GM23338 (cell line): ENCODE measurements around the gene DGCR8. TPM values are rescaled to one million over a fixed set of nuclear protein-coding genes. Genes with fewer than 3 reads are reported as not detected.

Experiments
- ATAC-seq: fragments of 200-7000 bp; cut with Tn5 transposase; 3 replicates; pipeline ENCODE4 v1.9.1; 2020
- DNase-seq: peaks from one replicate; pipeline ENCODE4 v3.0.0-alpha.2; 2015; ENCODE audit warnings: low spot score
- H2AFZ ChIP-seq: fragments of 200-600 bp; sonication (generic); 2 replicates; pipeline ENCODE4 v1.8.0; 2016; ENCODE audit warnings: antibody characterized with exemption, mild to moderate bottlenecking, moderate library complexity
- H3F3A ChIP-seq: fragments of 200-600 bp; sonication (generic); replicated peaks from 2 replicates; pipeline ENCODE4 v1.8.0; 2017; ENCODE audit warnings: antibody characterized with exemption, mixed run types, low read depth
- H3K27ac ChIP-seq: fragments of 200-600 bp; sonication (generic); 2 replicates; pipeline ENCODE4 v1.6.1; 2016; ENCODE audit warnings: low read depth
- H3K27me3 ChIP-seq: fragments of 200-600 bp; sonication (generic); 2 replicates; pipeline ENCODE4 v1.8.0; 2016; ENCODE audit warnings: mild to moderate bottlenecking, mixed run types, moderate library complexity; ENCODE audit not compliant: insufficient read depth
- H3K36me3 ChIP-seq: fragments of 200-600 bp; sonication (generic); 2 replicates; pipeline ENCODE4 v1.8.0; 2016; ENCODE audit warnings: mild to moderate bottlenecking; ENCODE audit not compliant: insufficient read depth
- H3K4me1 ChIP-seq: fragments of 200-600 bp; sonication (generic); 2 replicates; pipeline ENCODE4 v1.8.0; 2016; ENCODE audit warnings: mild to moderate bottlenecking, moderate library complexity; ENCODE audit not compliant: insufficient read depth
- H3K4me2 ChIP-seq: fragments of 200-600 bp; sonication (generic); 2 replicates; pipeline ENCODE4 v1.7.1; 2017; ENCODE audit warnings: mixed run types
- H3K4me3 ChIP-seq: fragments of 200-600 bp; sonication (generic); 2 replicates; pipeline ENCODE4 v1.6.1; 2016; ENCODE audit warnings: mixed run types
- H3K79me2 ChIP-seq: fragments of 200-600 bp; sonication (generic); replicated peaks from 2 replicates; pipeline ENCODE4 v1.8.0; 2017; ENCODE audit warnings: mild to moderate bottlenecking; ENCODE audit not compliant: insufficient read depth
- H3K9me2 ChIP-seq: fragments of 200-600 bp; sonication (generic); 2 replicates; pipeline ENCODE4 v1.8.0; 2017; ENCODE audit not compliant: insufficient read depth
- H4K20me1 ChIP-seq: fragments of 200-600 bp; sonication (generic); replicated peaks from 2 replicates; pipeline ENCODE4 v1.8.0; 2017; ENCODE audit warnings: mild to moderate bottlenecking; ENCODE audit not compliant: insufficient read depth
- H3K27ac Mint-ChIP-seq: 2 replicates; pipeline ENCODE4 v1.8.0; 2020; ENCODE audit warnings: inconsistent platforms, mild to moderate bottlenecking, moderate library complexity, mixed read lengths
- H3K27me3 Mint-ChIP-seq: 3 replicates; pipeline ENCODE4 v1.8.0; 2022; ENCODE audit warnings: low read depth, mild to moderate bottlenecking, moderate library complexity, mixed read lengths, inconsistent platforms; ENCODE audit not compliant: insufficient read depth, poor library complexity
- H3K36me3 Mint-ChIP-seq: 3 replicates; pipeline ENCODE4 v1.8.0; 2021; ENCODE audit warnings: low read depth, mild to moderate bottlenecking, inconsistent platforms, moderate library complexity, mixed read lengths
- H3K4me1 Mint-ChIP-seq: 3 replicates; pipeline ENCODE4 v1.8.0; 2020; ENCODE audit warnings: mild to moderate bottlenecking, inconsistent platforms, mixed read lengths
- H3K4me3 Mint-ChIP-seq: 3 replicates; pipeline ENCODE4 v1.8.0; 2021; ENCODE audit warnings: moderate library complexity, mild to moderate bottlenecking, inconsistent platforms, mixed read lengths
- H3K9me3 Mint-ChIP-seq: 3 replicates; pipeline ENCODE4 v1.8.0; 2020; ENCODE audit warnings: moderate library complexity, mild to moderate bottlenecking, inconsistent platforms, mixed read lengths
- NANOG ChIP-seq: IDR thresholded peaks from 2 replicates; pipeline ENCODE4 v1.6.1; 2016; ENCODE audit warnings: antibody characterized with exemption, borderline replicate concordance
- POLR2AphosphoS5 ChIP-seq: IDR thresholded peaks from 2 replicates; pipeline ENCODE4 v1.6.1; 2016; ENCODE audit warnings: antibody characterized with exemption, low read depth
- ZNF114 ChIP-seq: fragments of 250-450 bp; sonication (Bioruptor Pico); IDR thresholded peaks from 2 replicates; pipeline ENCODE4 v1.5.0; 2020; ENCODE audit warnings: mild to moderate bottlenecking, moderate library complexity
- ZNF331 ChIP-seq: fragments of 250-450 bp; sonication (Bioruptor Pico); IDR thresholded peaks from 2 replicates; pipeline ENCODE4 v1.5.0; 2020; ENCODE audit warnings: low read depth, mild to moderate bottlenecking, moderate library complexity
- polyA plus RNA-seq: library from polyadenylated mRNA; unstranded; fragments of >200 nt; fragmentation: Nextera tagmentation; extraction: Ambion mirVana; gene quantifications from 2 replicates; pipeline ENCODE4 v1.2.1, GENCODE V29; 2016
- total RNA-seq: library from RNA; depleted of rRNA; stranded (reverse); fragments of >200 nt; shearing (Covaris generic); gene quantifications from 2 replicates; pipeline ENCODE4 v1.2.3, GENCODE V29; 2014
- TF ChIP-seq, protein P1 (sequence below): fragments of 250-450 bp; sonication (Bioruptor Pico); IDR thresholded peaks from 2 replicates; pipeline ENCODE4 v1.5.0; 2020; ENCODE audit warnings: mild to moderate bottlenecking, moderate library complexity

Gene DGCR8
- total and polyA plus RNA-seq, 2 experiments from 2014 or later = 12.2 to 48.9 TPM

DNA sequence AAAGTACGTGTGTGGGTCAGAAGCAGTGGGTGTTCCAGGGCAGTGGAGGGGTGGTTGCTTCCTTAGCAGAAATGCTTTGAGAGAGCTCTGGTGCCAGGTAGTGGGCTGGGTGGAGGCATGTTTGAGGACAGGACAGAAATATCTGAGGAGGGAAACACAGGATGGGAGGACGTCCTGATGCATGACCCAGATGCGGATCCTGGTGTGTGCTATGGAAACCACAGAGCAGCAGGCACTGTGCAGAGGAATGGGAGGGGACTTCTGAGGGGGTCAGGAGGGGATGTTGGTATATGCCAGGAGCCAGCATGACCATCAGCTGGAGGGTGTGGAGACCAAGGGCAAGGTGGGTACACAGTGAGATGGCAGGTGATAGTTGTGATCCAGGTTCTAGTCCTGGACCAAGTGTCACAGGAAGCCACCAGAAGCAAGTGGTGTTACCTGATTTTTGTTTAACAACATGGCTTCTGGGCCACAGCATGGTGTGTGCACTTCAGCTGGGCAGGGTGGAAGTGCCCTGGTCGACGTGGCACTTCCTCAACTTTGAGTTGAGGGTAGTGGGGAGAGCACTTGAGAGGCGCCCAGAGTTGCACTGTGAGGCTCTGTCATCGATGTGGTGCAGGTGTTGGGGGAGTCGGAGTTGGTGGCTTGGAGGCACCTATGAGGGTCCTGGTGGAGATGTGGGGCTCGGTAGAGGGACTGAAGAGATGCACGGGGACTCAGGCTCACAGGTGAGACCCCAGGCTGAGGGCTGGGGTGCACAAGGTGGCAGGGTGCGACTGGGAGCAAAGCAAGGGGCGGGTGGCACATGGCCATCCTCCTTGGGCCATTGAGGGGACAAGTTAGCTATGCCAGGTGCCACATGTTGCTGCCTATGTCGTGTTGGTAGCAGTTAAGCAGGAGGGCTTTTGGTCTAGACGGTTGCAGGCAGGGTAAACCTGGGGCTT, 7.5 kb downstream of the DGCR8 start:
- H2AFZ ChIP-seq = no peak overlapping the region
- H3K79me2 ChIP-seq = peaks cover 63% of the 10 kb centered on the region
- peaks cover 36% of the 10 kb centered on the region for H3F3A ChIP-seq
- no peak overlapping the region for H3K27ac Mint-ChIP-seq
- ATAC-seq (no peak), DNase-seq (no peak)
- H3K36me3 ChIP-seq = peaks cover 45% of the 10 kb centered on the region
- peaks cover 9% of the 10 kb centered on the region; the same call in 1 of the 2 replicates for H3K4me1 ChIP-seq
- H3K27ac ChIP-seq = no peak overlapping the region
- peaks cover 83% of the 10 kb centered on the region for H3K36me3 Mint-ChIP-seq
- TF ChIP-seq, protein P1, sequence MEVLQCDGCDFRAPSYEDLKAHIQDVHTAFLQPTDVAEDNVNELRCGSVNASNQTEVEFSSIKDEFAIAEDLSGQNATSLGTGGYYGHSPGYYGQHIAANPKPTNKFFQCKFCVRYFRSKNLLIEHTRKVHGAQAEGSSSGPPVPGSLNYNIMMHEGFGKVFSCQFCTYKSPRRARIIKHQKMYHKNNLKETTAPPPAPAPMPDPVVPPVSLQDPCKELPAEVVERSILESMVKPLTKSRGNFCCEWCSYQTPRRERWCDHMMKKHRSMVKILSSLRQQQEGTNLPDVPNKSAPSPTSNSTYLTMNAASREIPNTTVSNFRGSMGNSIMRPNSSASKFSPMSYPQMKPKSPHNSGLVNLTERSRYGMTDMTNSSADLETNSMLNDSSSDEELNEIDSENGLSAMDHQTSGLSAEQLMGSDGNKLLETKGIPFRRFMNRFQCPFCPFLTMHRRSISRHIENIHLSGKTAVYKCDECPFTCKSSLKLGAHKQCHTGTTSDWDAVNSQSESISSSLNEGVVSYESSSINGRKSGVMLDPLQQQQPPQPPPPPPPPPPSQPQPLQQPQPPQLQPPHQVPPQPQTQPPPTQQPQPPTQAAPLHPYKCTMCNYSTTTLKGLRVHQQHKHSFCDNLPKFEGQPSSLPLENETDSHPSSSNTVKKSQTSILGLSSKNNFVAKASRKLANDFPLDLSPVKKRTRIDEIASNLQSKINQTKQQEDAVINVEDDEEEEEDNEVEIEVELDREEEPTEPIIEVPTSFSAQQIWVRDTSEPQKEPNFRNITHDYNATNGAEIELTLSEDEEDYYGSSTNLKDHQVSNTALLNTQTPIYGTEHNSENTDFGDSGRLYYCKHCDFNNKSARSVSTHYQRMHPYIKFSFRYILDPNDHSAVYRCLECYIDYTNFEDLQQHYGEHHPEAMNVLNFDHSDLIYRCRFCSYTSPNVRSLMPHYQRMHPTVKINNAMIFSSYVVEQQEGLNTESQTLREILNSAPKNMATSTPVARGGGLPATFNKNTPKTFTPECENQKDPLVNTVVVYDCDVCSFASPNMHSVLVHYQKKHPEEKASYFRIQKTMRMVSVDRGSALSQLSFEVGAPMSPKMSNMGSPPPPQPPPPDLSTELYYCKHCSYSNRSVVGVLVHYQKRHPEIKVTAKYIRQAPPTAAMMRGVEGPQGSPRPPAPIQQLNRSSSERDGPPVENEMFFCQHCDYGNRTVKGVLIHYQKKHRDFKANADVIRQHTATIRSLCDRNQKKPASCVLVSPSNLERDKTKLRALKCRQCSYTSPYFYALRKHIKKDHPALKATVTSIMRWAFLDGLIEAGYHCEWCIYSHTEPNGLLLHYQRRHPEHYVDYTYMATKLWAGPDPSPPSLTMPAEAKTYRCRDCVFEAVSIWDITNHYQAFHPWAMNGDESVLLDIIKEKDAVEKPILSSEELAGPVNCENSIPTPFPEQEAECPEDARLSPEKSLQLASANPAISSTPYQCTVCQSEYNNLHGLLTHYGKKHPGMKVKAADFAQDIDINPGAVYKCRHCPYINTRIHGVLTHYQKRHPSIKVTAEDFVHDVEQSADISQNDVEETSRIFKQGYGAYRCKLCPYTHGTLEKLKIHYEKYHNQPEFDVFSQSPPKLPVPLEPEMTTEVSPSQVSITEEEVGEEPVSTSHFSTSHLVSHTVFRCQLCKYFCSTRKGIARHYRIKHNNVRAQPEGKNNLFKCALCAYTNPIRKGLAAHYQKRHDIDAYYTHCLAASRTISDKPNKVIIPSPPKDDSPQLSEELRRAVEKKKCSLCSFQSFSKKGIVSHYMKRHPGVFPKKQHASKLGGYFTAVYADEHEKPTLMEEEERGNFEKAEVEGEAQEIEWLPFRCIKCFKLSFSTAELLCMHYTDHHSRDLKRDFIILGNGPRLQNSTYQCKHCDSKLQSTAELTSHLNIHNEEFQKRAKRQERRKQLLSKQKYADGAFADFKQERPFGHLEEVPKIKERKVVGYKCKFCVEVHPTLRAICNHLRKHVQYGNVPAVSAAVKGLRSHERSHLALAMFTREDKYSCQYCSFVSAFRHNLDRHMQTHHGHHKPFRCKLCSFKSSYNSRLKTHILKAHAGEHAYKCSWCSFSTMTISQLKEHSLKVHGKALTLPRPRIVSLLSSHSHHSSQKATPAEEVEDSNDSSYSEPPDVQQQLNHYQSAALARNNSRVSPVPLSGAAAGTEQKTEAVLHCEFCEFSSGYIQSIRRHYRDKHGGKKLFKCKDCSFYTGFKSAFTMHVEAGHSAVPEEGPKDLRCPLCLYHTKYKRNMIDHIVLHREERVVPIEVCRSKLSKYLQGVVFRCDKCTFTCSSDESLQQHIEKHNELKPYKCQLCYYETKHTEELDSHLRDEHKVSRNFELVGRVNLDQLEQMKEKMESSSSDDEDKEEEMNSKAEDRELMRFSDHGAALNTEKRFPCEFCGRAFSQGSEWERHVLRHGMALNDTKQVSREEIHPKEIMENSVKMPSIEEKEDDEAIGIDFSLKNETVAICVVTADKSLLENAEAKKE (CRISPR knock-in tag) = no peak
- no peak overlapping the region for H3K4me3 ChIP-seq
- H3K27me3 ChIP-seq = no peaks in the 10 kb centered on the region
- peaks cover 23% of the 10 kb centered on the region for H3K27me3 Mint-ChIP-seq
- no peaks in the 10 kb centered on the region for H3K9me3 Mint-ChIP-seq
- no peaks in the 10 kb centered on the region for H3K9me2 ChIP-seq
- peaks cover 56% of the 10 kb centered on the region for H4K20me1 ChIP-seq
- no peak overlapping the region for H3K4me3 Mint-ChIP-seq
- H3K4me2 ChIP-seq = no peak overlapping the region
- peaks cover 28% of the 10 kb centered on the region for H3K4me1 Mint-ChIP-seq

DNA sequence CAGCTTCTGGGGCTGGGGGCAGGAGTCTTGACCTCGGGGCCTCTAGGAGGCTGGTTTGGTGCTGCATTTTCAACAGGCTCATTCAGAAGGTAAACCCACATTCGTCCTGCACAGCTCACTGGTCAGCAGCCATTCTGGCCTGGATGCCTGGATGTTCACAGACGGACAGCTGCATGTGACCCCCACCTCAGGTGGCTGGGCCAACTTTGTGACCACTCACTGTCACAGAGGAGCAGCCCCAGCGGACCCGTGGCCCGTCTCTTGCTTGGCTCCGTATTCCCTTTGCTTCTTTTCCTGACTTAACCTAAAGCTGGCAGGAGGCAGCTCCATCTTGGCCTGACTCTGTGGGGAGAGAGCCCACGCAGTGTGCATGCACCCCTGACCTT, 8.2 kb downstream of the DGCR8 start:
- Histone ChIP-seq H3K36me3 (peaks cover 45% of the 10 kb centered on the region), H3K4me1 (peaks cover 5% of the 10 kb centered on the region; the same call in 1 of the 2 replicates), H3F3A (peaks cover 36% of the 10 kb centered on the region), H4K20me1 (peaks cover 51% of the 10 kb centered on the region), H3K27me3 (no peaks in the 10 kb centered on the region), H3K4me3 (no peak overlapping the region), H3K27ac (no peak overlapping the region), H3K79me2 (peaks cover 57% of the 10 kb centered on the region), H2AFZ (no peak overlapping the region), H3K4me2 (no peak overlapping the region), H3K9me2 (no peaks in the 10 kb centered on the region)
- H3K36me3 Mint-ChIP-seq = peaks cover 83% of the 10 kb centered on the region
- peaks cover 21% of the 10 kb centered on the region for H3K4me1 Mint-ChIP-seq
- DNase-seq (no peak), ATAC-seq (no peak)
- H3K27me3 Mint-ChIP-seq = peaks cover 19% of the 10 kb centered on the region
- H3K27ac Mint-ChIP-seq = no peak overlapping the region
- H3K4me3 Mint-ChIP-seq = no peak overlapping the region
- H3K9me3 Mint-ChIP-seq = no peaks in the 10 kb centered on the region
- TF ChIP-seq NANOG (no peak), ZNF331 (no peak), POLR2AphosphoS5 (no peak), ZNF114 (no peak)
- TF ChIP-seq, protein P1 (CRISPR knock-in tag) = no peak
